Measurements from ENCODE around the gene TMEM79. TPM values are rescaled to one million over a fixed set of nuclear protein-coding genes. Genes with fewer than 3 reads are reported as not detected.

The TMEM79 gene
- polyA plus RNA-seq, 1 donor (not counting 4 experiments of a cell fraction or from before 2014, with no cell fraction given), result 14.2 TPM

DNA sequence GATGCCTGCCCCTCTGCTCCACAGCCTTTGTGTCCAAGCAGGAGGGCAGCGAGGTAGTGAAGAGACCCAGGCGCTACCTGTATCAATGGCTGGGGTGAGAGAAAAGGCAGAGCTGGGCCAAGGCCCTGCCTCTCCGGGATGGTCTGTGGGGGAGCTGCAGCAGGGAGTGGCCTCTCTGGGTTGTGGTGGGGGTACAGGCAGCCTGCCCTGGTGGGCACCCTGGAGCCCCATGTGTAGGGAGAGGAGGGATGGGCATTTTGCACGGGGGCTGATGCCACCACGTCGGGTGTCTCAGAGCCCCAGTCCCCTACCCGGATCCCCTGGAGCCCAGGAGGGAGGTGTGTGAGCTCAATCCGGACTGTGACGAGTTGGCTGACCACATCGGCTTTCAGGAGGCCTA, 41.4 kb upstream of the TMEM79 start:
- no peak overlapping the region for H3K9ac ChIP-seq (ENCODE audit: control insufficient read depth, extremely low read depth, insufficient read depth, low read length)
- dilution Hi-C loops (cut with MboI; ENCODE audit: extremely low pct_ligation_motif_present, low sequenced_read_pairs), result no loop called here

DNA sequence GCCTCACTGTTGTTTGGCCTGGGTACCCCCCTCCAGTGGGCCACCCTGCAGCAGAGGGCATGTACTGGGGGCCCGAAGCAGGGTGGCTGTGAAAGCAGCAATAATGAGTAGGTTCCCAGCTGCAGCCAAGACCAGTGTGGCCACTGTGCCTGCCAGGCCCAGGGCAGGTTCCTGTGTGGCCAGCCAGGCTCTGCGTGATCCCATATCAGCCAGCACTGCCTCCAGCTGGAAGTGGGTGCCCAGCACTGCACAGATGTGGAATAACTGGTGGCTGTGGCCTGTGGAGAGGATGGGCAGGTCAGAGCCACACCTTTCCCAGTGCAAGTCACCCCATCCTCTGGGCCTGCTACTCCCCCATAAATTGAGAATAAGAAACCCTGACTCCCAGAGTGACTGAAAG, 40.0 kb upstream of the TMEM79 start:
- Histone ChIP-seq H4K20me1 (ENCODE audit: control insufficient read depth, extremely low read depth, insufficient read depth, low read length) (no peaks in the 10 kb centered on the region), H3K9me1 (ENCODE audit: control insufficient read depth, extremely low read depth, insufficient read depth, low read length) (no peaks in the 10 kb centered on the region), H3K9me3 (ENCODE audit: control insufficient read depth, low read depth, low read length) (no peaks in the 10 kb centered on the region), H2AFZ (ENCODE audit: control insufficient read depth, low read length) (no peak overlapping the region), H3K79me2 (ENCODE audit: control insufficient read depth, insufficient read depth, low read length) (no peaks in the 10 kb centered on the region), H3K27me3 (ENCODE audit: control insufficient read depth, extremely low read depth, insufficient read depth, low read length) (peaks cover 13% of the 10 kb centered on the region), H3K36me3 (ENCODE audit: control insufficient read depth in 2 of 2, extremely low read depth in 1 of 2, insufficient read depth in 2 of 2, low read length in 2 of 2) (peaks cover 2 to 3% of the 10 kb centered on the region in 2 experiments), H3K4me3 (ENCODE audit: control insufficient read depth in 2 of 3, extremely low read depth in 1 of 3, insufficient read depth in 2 of 3, low read depth in 1 of 3, low read length in 3 of 3) (no peak overlapping the region), H3K4me1 (ENCODE audit: control insufficient read depth, extremely low read depth, insufficient read depth, low read length) (peaks cover 37% of the 10 kb centered on the region), H3K4me2 (ENCODE audit: control insufficient read depth, extremely low read depth, insufficient read depth, low read depth, low read length) (no peak overlapping the region), H3K27ac (ENCODE audit: control insufficient read depth, insufficient read depth, low read length) (no peak overlapping the region), H3K9ac (ENCODE audit: control insufficient read depth, extremely low read depth, insufficient read depth, low read length) (no peak overlapping the region)
- DNase-seq (ENCODE audit: low read depth, low spot score) (no peak), FAIRE-seq (no peak)
- dilution Hi-C loops (cut with MboI; ENCODE audit: extremely low pct_ligation_motif_present, low sequenced_read_pairs), result no loop called here
- TF ChIP-seq EZH2 (IDR thresholded peaks at IDR 0.05; ENCODE audit: low read length), result no peak
- TF ChIP-seq, protein P1, sequence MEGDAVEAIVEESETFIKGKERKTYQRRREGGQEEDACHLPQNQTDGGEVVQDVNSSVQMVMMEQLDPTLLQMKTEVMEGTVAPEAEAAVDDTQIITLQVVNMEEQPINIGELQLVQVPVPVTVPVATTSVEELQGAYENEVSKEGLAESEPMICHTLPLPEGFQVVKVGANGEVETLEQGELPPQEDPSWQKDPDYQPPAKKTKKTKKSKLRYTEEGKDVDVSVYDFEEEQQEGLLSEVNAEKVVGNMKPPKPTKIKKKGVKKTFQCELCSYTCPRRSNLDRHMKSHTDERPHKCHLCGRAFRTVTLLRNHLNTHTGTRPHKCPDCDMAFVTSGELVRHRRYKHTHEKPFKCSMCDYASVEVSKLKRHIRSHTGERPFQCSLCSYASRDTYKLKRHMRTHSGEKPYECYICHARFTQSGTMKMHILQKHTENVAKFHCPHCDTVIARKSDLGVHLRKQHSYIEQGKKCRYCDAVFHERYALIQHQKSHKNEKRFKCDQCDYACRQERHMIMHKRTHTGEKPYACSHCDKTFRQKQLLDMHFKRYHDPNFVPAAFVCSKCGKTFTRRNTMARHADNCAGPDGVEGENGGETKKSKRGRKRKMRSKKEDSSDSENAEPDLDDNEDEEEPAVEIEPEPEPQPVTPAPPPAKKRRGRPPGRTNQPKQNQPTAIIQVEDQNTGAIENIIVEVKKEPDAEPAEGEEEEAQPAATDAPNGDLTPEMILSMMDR (optimal IDR thresholded peaks at IDR 0.05 in 1 of 3, IDR thresholded peaks at IDR 0.05 in 1 of 3, conservative IDR thresholded peaks at IDR 0.05 in 1 of 3; ENCODE audit: extremely low read depth in 1 of 3, insufficient read depth in 2 of 3, low read length in 3 of 3), result no peak

More for the DNA sequence above, 41.4 kb upstream of the TMEM79 start:
- Histone ChIP-seq H3K36me3 (ENCODE audit: control insufficient read depth in 2 of 2, extremely low read depth in 1 of 2, insufficient read depth in 2 of 2, low read length in 2 of 2) (peaks cover 0 to 2% of the 10 kb centered on the region in 2 experiments), H3K27ac (ENCODE audit: control insufficient read depth, insufficient read depth, low read length) (no peak overlapping the region), H3K4me1 (ENCODE audit: control insufficient read depth, extremely low read depth, insufficient read depth, low read length) (peaks cover 35% of the 10 kb centered on the region), H3K9me3 (ENCODE audit: control insufficient read depth, low read depth, low read length) (no peaks in the 10 kb centered on the region), H4K20me1 (ENCODE audit: control insufficient read depth, extremely low read depth, insufficient read depth, low read length) (no peaks in the 10 kb centered on the region), H3K9me1 (ENCODE audit: control insufficient read depth, extremely low read depth, insufficient read depth, low read length) (no peaks in the 10 kb centered on the region), H3K27me3 (ENCODE audit: control insufficient read depth, extremely low read depth, insufficient read depth, low read length) (peaks cover 13% of the 10 kb centered on the region), H3K79me2 (ENCODE audit: control insufficient read depth, insufficient read depth, low read length) (no peaks in the 10 kb centered on the region), H3K4me2 (ENCODE audit: control insufficient read depth, extremely low read depth, insufficient read depth, low read depth, low read length) (no peak overlapping the region), H2AFZ (ENCODE audit: control insufficient read depth, low read length) (no peak overlapping the region), H3K4me3 (ENCODE audit: control insufficient read depth in 2 of 3, extremely low read depth in 1 of 3, insufficient read depth in 2 of 3, low read depth in 1 of 3, low read length in 3 of 3) (no peak overlapping the region)
- no peak for TF ChIP-seq EZH2 (IDR thresholded peaks at IDR 0.05; ENCODE audit: low read length)
- TF ChIP-seq, protein P1 (optimal IDR thresholded peaks at IDR 0.05 in 1 of 3, IDR thresholded peaks at IDR 0.05 in 1 of 3, conservative IDR thresholded peaks at IDR 0.05 in 1 of 3; ENCODE audit: extremely low read depth in 1 of 3, insufficient read depth in 2 of 3, low read length in 3 of 3), result no peak
- DNase-seq (ENCODE audit: low read depth, low spot score) (no peak), FAIRE-seq (no peak)

All from keratinocyte (primary cell).